ENCODE data around the gene TRAK1. TPM values are rescaled to one million over a fixed set of nuclear protein-coding genes. Genes with fewer than 3 reads are reported as not detected.

The TRAK1 gene
- total RNA-seq, 1 donor: 36.9 TPM

DNA sequence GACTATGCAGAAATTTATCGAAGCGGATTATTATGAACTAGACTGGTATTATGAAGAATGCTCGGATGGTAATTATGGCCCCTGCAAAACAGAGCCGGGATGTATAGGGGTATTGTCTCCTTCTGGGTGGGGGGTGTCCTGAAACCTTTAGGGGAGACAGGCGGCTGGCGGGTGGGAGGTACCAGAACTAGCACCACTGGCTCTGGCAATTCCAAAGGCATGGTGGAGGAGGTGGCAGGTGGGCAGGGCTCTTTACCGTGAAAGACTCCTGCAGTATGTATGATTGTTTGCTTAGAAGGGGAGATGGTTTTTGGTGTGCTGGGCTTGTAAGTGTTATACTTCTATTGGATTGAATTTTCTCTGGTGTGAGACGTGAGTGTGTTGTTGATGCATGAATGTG lies 58.4 kb downstream of the TRAK1 start:
- DNase-seq (ENCODE audit: low read depth in 2 of 3, low spot score in 2 of 3): no peak

DNA sequence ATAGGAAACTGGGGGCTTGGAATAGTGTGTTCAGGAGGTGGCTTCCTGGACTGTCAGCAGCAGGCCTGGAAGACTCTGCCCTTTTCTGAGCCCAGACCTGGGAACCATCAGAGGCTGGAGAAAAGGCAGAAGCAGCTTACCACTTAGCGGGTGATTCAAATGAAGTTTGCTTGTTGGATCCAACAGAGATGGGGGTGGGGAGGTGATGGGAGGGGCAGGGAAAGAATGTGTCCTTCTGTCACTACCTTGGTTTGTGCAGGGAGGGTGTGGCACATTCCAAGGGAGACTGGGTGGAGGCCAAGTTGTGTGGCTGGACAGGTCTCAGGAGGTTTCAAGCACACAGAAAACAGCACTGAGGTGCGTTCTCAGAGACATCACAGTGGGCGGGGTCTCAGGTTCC lies 58.8 kb downstream of the TRAK1 start:
- DNase-seq (ENCODE audit: low read depth in 2 of 3, low spot score in 2 of 3): no peak

DNA sequence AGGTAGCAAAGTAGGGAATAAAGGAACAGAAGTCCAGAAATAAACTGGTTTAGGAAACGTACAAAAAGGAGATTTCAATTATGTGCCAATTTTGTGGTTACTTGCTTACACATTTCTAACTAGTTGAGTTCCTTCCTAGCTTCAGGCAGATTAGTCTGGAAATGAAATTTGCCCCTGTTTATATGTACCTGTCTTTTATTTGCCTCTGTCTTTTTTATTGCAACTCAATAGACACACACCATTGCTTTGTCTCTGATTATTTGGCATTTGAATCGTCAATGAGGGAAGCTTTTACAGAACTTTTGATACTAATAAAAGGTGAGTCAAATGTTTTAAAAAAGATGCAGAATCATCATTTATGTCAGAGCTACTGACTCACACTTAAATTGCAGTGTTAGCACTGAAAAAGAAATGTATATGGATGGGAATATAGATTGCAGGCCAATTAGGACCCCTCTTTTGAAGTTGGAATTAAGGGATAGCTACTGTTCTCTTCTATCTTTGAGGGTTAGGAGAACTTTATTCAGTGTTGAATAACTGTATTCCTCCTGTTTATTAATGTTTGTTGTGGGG lies 60.5 kb downstream of the TRAK1 start:
- DNase-seq (ENCODE audit: low read depth in 2 of 3, low spot score in 2 of 3): no peak

DNA sequence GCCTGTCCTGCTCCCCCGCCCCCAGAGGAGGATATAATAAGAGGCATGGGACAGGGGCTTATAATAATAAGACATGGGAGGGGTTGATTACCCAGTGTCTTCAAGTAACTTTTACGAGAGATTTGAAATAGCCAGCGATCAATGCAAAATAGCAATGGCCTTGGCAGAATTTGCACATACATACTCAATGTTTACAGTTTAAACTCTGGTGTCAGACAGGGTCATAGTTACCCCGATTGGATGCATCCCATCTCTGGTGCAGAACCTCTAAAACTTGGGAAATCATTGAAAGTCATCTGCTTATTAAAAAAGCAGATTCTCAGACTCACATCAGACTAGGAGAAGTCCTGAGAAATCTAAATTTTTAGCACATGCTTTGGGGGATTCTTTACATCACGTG lies 61.0 kb downstream of the TRAK1 start:
- DNase-seq (ENCODE audit: low read depth in 2 of 3, low spot score in 2 of 3): no peak

DNA sequence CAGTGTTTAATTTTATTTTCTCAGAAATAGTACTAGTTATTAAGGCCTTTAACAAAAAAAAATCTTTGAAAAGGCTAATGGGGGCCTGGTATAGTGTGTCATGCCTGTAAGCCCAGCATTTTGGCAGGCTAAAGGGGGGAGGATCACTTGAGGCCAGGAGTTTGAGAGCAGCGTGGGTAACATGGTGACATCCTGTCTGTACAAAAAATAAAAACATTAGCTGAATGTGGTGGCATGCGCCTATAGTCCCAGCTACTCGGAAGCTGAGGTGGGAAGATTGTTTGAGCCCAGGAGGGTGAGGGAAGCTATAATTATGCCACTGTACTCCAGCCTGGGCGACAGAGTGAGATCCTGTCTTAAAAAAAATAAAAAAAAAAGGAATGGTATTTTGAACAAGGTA lies 61.9 kb downstream of the TRAK1 start:
- no peak for DNase-seq (ENCODE audit: low read depth in 2 of 3, low spot score in 2 of 3)

DNA sequence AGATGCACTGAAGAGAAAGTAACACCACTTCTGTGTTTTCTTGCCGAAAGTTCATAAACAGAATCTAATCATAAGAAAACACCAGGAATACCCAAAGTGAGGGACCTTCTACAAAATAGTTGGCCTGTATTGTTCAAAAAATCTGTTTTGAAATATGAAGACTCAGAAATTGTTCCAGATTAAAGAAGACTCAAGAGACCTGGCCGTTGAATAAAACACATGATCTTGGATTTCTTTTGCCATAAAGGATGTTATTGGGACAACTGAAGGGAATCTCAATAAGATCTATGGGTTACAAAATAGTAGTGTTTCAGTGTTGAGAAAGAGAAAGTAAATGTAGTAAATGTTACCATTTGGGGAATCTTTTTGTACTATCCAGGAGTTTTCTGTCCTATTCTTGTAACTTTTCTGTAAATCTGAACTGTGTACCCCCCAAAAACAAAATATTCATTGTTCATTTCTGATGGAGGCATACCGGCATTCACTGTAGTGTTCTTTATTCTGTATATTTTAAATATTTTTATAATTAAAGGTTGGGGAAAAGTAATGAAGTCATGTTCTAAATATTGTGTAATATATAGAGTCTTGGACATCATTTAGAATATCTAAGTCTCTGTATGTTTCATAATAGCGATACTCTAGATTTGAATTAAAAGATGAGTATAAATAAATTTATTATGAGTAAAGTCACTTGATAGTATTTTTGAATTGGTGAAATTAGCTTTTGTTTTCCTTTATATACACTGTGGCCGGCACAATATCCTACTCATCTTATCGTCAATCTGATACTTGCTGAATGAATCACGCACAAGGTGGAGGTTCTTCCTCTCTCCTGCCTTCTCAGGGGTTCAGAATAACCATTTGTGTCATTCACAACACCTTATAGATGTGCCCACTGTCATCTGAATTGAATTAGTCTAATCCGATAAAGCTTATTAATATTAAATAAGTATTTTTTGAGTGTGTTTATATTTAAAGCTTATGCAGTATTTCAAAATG lies 66.7 kb downstream of the TRAK1 start:
- DNase-seq (ENCODE audit: low read depth in 2 of 3, low spot score in 2 of 3): no peak

DNA sequence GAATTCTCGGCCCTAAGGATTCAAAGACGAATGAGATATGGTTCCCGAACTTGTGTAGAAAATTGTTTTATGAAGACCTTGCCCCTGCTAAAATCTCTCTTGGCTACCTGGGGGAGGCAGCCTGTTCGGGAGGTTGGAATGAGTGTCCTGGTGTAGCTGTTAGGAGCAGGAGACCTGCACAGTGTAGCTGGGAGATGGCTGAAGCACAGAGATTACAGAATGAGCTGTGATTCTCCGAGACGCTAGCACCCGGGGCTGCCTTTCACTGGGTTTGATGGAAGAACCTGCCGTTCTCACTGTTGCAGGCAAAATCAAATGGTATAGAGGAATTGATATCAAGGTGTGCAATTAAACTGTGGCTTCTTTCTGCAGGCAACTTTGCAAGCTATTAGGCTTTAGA lies 68.0 kb downstream of the TRAK1 start:
- no peak for DNase-seq (ENCODE audit: low read depth in 2 of 3, low spot score in 2 of 3)

DNA sequence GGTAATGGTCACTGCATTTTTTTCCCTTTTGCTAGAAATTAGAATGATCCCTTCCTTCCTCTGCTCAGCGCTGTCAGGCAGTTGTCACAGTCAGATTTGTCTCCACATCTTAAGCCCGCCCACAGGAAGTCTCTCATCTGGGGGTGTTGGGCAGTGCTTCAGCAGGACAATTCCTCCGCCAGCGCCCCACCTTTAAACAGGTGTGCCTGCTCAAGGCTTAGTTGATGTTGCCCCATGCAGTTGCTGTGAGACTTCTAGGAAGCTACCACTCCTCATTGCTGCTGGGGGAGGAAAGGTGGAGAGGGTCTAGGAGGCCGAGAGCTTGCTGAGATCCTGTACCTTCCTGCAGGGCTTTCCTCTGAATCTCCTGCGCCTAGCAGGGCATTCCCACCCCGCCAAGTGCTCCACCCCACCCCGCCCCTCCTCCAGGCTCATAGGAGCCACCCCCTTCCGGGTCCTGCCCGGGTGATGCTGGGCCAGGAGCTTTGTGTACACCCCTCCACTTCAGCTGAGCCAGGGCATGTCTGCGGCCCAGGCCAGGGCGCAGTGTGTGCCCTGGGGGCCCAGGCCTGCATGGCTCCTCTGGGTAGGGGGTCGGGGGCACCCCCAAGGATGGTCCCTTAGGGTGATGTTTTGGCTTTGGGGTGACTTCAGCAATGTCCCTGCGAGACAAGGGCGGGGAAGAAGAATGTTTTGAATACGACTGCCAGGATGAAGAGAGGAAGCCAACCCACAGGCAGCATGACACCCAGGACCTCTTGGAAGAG lies 68.7 kb downstream of the TRAK1 start:
- DNase-seq (ENCODE audit: low read depth in 2 of 3, low spot score in 2 of 3): no peak

DNA sequence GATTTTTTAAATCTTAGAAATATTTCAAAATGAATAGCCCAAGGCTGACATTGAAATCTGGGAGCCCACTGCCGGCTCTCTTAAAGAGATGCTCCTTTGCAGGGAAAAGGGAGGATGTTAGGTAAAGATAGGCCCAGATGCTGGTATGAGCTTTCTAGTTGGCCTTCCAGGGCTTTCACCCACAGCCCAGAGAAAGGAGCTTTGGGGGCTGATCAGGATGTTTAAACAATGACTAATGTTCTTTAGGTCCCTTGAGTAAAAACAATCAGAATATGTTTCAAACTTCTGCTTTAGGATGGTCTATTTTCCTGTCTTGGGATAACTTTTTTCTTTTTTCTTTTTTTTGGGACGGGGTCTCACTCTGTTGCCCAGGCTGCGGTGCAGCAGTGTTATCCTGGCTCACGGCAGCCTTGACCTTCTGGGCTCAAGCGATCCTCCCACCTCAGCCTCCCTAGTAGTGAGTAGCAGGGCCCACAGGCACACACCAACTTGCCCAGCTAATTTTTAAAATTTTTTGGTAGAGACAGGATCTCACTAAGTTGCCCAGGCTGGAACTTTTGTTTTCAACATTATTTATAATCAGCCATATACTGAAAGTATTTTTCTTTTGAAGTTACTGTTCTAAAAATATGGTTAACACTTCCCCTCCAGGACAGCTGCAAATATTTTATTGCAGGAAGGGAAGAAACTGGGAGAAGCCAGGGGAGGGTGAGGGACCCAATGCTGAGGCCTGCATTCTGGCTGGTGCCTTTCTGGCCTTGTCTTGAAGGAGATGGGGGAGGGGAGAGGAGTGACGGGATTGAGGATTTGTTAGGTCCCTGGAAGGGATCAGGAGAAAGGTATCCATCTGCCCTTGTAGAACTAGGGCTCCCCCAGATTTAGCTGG lies 70.1 kb downstream of the TRAK1 start:
- no peak for DNase-seq (ENCODE audit: low read depth in 2 of 3, low spot score in 2 of 3)

DNA sequence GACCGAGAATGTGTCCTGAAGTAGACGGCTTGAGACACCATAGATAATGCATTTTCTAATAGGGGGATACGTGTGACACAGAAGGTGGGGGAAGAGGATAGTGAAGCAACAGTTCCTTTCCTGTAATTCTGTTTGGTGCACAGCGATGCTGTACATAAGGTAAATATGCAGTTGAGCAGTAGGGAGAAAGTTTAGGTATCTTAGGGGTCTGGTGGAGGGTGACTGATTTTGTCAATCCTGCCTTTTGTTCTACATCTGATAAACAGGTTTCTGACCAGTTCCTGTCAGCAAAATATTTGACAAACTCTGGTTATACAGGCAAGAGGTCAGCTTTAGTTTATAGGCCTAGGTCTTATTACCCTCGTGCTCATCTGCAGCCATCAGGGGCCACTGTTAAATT lies 71.3 kb downstream of the TRAK1 start:
- DNase-seq (ENCODE audit: low read depth in 2 of 3, low spot score in 2 of 3): no peak

DNA sequence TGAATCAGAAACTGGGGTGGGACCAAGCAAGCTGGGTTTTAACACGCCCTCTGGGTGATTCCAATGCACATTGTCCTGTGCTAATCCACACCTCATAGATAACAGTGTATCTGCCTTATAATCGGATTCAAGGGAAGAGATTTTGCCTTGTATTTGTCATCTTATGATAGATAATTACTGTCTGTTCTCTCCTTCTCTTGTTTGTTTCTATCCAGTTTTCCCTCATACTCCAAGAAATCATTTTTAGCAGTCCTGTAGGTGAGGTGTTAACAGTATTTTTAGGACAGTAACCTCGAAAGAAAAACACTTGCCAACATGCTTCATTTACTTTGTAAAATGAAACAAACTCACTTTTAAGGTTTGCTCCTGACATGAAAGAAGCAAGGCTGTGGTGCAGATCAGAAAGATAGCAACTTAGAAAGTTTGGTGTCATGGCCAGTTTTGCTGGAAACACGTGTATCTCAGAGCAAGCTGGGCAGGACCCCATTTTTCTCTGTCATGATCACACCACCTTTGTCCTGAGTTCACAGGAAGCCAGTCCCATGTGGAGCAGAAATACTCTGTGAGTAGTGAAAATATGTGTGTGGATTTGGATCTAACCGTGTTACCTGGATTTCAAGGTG lies 72.6 kb downstream of the TRAK1 start:
- no peak for DNase-seq (ENCODE audit: low read depth in 2 of 3, low spot score in 2 of 3)

DNA sequence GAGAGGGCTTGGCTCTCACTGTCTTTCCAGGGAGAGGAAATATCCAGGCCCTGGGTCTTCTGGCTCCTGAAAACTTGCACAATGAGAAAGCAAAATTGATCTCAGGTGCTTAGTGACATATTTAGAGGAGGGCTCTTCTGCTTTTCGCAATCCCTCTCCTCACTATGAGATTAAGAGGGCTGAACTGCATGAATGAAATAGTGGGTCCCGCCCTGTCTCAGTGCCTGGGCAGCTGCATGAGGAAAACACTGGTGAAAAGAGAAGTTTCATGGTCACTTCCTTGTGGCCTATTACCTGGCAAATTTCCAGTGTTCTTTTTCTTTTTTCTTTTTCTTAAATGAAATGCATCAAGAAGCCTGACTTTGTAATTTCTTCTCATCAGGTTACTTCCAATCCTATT lies 73.5 kb downstream of the TRAK1 start:
- no peak for DNase-seq (ENCODE audit: low read depth in 2 of 3, low spot score in 2 of 3)

DNA sequence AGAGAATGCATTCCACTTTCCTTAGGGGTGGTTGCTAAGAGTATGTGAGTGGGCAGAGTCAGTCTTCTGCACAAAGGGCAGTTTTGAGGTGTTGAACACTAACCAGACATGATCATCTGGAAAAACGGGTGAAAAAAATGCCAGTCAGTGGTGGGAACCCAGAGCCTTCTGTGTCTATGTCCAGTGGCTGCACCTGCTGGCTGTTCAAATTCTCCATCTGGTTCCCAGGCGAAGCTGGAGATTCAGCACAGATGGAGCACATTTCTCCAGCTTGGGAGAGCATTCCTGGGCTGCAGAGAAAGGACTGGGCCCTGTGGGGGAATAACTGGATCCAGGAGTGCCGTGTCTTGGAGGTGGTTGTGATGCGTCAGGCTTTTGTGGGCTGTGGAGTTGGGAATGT lies 74.1 kb downstream of the TRAK1 start:
- no peak for DNase-seq (ENCODE audit: low read depth in 2 of 3, low spot score in 2 of 3)

DNA sequence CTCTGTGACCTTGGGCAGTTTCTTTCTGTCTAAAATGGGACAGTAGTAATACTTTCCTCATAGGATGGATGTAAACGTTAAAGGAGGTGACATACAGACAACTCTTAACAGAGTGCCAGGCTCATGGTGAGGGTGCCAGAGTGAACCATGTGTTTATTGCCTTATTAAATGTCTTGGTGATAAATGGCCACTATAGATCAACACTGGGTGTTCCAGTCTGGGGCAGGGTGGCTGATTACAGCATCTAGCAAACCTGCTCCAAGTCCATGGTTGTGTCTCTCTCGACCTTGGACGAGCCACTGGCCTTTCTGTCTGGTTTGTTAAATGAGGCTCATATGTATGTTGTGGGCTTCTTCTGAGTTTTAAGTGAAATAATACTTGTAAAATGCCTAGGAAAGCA lies 75.1 kb downstream of the TRAK1 start:
- no peak for DNase-seq (ENCODE audit: low read depth in 2 of 3, low spot score in 2 of 3)

DNA sequence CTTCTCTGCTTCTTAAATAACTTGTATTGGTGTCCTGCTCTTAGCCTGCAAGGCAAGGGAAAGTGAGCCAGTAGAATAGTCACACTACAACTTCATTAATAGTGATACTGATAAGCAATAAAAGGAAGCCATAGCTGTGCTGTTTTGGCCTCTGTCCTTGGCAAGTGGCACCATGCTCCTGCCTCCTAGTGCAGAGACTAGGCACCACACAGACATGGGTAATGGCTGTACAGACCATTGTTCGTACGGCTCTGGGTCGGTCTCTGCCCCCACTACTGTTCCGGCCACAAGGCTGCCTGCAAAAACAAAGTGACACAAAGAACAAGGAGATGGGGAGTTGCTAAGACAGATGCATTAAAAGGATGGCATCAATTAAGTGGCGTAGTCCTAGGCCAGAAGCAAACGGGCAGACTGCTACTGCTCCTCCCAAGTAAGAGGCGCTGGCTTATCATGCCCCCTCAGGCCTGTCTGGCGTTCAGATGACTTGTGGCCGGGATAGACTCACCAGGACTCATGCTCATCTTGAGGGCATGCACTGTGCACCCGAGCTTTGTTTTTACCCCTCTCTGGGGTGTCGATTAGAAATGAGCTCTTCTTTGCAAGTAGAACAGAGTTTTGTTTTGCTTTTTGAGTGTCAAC lies 75.6 kb downstream of the TRAK1 start:
- no peak for DNase-seq (ENCODE audit: low read depth in 2 of 3, low spot score in 2 of 3)

DNA sequence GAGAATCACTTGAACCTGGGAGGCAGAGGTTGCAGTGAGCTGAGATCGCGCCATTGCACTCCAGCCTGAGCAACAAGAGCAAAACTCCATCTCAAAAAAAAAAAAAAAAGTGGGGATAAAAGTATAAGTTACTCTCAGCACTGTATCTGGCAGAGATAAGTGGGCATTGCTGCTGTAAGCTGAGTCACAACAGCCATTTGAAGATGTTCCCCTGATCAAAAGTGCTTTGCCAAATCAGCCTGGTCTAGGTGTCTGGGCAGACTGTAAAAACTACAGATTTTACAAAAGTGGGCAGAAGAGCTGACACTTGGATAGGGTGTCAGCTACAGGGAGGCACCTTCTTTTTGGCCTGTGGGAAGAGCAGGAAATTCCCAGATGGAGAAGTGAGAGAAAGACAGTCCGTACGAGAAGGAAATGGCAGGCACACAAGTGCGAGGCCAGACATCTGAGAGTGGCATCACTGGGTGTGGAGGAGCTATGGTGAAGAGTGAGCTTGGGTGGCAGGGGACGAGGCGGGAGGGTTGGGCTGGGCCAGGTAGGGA lies 78.5 kb downstream of the TRAK1 start:
- no peak for DNase-seq (ENCODE audit: low read depth in 2 of 3, low spot score in 2 of 3)

DNA sequence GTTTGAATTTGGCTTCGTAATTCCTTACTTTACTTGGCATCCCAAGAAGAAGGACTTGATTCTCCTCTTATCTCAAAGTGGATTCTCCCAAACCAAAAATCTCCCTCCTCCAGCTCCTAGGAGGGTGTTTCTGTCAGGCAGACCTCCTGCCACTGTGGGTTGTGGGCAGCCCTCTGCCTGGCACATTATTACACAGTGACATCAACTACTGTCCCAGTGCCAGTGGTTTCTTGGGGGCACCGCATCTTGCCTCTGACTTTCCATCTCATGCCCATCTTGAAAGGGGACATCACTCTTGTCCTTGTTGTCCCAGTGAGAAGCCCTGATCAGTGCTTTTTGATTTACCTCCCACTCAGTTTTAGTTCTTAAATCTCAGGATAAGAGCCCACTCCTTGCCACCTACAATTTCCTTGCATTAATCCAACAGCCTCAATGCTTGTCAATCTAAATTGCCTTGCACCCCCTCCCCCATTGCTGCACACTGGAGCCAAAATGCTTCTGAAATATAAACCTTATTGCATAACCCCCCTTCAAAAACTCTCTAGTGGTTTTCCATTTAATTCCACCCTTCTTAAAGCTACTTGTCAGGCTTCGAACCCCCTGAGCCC lies 81.0 kb downstream of the TRAK1 start:
- no peak for DNase-seq (ENCODE audit: low read depth in 2 of 3, low spot score in 2 of 3)

DNA sequence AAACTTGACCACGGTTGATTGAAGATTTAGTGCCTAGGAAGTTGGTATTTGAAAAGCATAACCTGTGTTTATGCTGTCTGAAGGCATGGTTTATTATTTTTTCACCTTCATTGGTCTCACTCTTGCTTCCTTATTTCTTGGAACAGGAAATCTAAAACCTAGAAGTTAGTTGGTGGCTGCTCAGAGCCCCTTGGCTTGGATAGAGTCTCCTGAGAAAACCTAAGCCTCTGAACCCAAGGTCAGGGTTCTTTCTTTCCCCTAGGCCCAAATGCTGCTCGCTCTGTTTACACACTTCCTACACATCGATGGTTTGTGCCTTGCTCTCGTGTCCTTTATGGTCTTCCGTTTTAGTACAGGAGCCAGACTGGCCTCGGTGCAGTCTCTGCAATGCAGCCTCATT lies 82.2 kb downstream of the TRAK1 start:
- DNase-seq (ENCODE audit: low read depth in 2 of 3, low spot score in 2 of 3): peak in 1 of 3 donors; percentile 22

Measured in hematopoietic multipotent progenitor cell (in vitro differentiated cells).